Smooth muscle cell (in vitro differentiated cells): ENCODE data around the gene PDE3A. TPM values are rescaled to one million over a fixed set of nuclear protein-coding genes. Genes with fewer than 3 reads are reported as not detected.

ENCODE experiments used
- DNase-seq: peaks from one replicate; lab custom pipeline; 2025; ENCODE audit not compliant: unreplicated experiment; lab: John Stamatoyannopoulos, UW
- H2AFZ ChIP-seq: fragments of 200-600 bp; sonication (generic); 2 replicates; pipeline ENCODE4 v1.6.0; 2016; ENCODE audit warnings: antibody characterized with exemption, low read depth, mild to moderate bottlenecking
- H3F3A ChIP-seq: fragments of 200-600 bp; sonication (generic); 2 replicates; pipeline ENCODE4 v1.6.0; 2017; ENCODE audit warnings: antibody characterized with exemption, low read depth
- H3K27ac ChIP-seq: fragments of 200-600 bp; sonication (generic); 2 replicates; pipeline ENCODE4 v1.5.1; 2016; ENCODE audit warnings: low read depth, mild to moderate bottlenecking
- H3K27me3 ChIP-seq: fragments of 200-600 bp; sonication (generic); 2 replicates; pipeline ENCODE4 v1.6.1; 2016; ENCODE audit warnings: low read depth, mild to moderate bottlenecking
- H3K36me3 ChIP-seq: fragments of 200-600 bp; sonication (generic); 2 replicates; pipeline ENCODE4 v1.5.1; 2016; ENCODE audit warnings: low read depth
- H3K4me1 ChIP-seq: fragments of 200-600 bp; sonication (generic); 2 replicates; pipeline ENCODE4 v1.5.1; 2016; ENCODE audit warnings: low read depth
- H3K4me2 ChIP-seq: fragments of 200-600 bp; sonication (generic); 2 replicates; pipeline ENCODE4 v1.6.0; 2016; ENCODE audit warnings: mild to moderate bottlenecking
- H3K4me3 ChIP-seq: fragments of 200-600 bp; sonication (generic); 2 replicates; pipeline ENCODE4 v1.5.1; 2016; ENCODE audit warnings: mild to moderate bottlenecking
- H3K79me2 ChIP-seq: fragments of 200-600 bp; sonication (generic); 2 replicates; pipeline ENCODE4 v1.6.0; 2016; ENCODE audit warnings: low read depth, mild to moderate bottlenecking
- H3K9ac ChIP-seq: fragments of 200-600 bp; sonication (generic); 2 replicates; pipeline ENCODE4 v1.6.0; 2016; ENCODE audit warnings: low read depth
- H3K9me3 ChIP-seq: fragments of 200-600 bp; sonication (generic); replicated peaks from 2 replicates; pipeline ENCODE4 v1.5.1; 2016; ENCODE audit warnings: low read depth
- H4K20me1 ChIP-seq: fragments of 200-600 bp; sonication (generic); 2 replicates; pipeline ENCODE4 v1.6.0; 2016; ENCODE audit warnings: low read depth
- CTCF ChIP-seq: fragments of 200-600 bp; sonication (generic); IDR thresholded peaks from 2 replicates; pipeline ENCODE4 v1.5.1; 2017; ENCODE audit warnings: borderline replicate concordance, mild to moderate bottlenecking, antibody characterized with exemption; ENCODE audit not compliant: insufficient read depth, poor library complexity, severe bottlenecking
- WGBS: methylation state at CpG from one replicate; pipeline ENCODE4 v1.1.7; 2016; ENCODE audit warnings: low lambda C conversion rate; 5-methylcytosine and 5-hydroxymethylcytosine counted together
- polyA plus RNA-seq: library from polyadenylated mRNA; unstranded; fragments of >200 nt; fragmentation: Nextera tagmentation; extraction: Ambion mirVana; gene quantifications from 2 replicates; pipeline ENCODE4 v1.2.1, GENCODE V29; 2016
- total RNA-seq: library from RNA; depleted of rRNA; stranded (reverse); fragments of >200 nt; gene quantifications from 2 replicates; pipeline ENCODE4 v1.2.3, GENCODE V29; 2014

PDE3A gene
- total and polyA plus RNA-seq, 2 experiments from 2014 or later: 1.3 to 6.1 TPM

DNA sequence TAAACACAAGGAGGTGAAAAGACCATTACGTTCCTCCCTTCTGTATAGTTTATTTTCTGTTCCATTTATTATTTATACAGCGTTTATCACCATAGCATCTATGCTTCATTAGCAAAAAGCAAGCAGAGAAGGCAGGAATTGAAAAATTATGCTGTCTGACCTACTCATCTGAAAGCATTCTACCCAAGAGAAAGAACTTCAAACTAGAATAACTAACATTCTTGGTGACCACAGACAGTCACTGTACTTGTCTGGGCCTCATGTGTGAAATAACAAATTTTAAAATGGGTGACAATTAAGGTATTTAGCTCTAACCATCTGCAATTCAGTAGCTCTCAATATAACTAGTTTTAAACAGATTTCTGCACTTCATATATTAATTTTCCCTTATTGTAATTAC, 29.3 kb upstream of the PDE3A start:
- Histone ChIP-seq H2AFZ (no peak overlapping the region), H3K4me3 (no peak overlapping the region), H3K79me2 (no peaks in the 10 kb centered on the region), H3K9me3 (no peaks in the 10 kb centered on the region), H3K27me3 (no peaks in the 10 kb centered on the region), H3F3A (no peaks in the 10 kb centered on the region), H4K20me1 (no peaks in the 10 kb centered on the region), H3K4me2 (peak overlapping the region; percentile 17), H3K9ac (no peak overlapping the region), H3K27ac (peak overlapping the region; percentile 24), H3K36me3 (no peaks in the 10 kb centered on the region), H3K4me1 (no peaks in the 10 kb centered on the region)
- 85% methylated on average over 2 of the region's 2 CpGs for WGBS
- TF ChIP-seq CTCF: no peak
- no peak for DNase-seq

GRCh38 chr12:20342111-20342510, 26.2 kb upstream of the PDE3A start:
- no peak overlapping the region for H3K4me2 ChIP-seq
- no peaks in the 10 kb centered on the region for H3K27me3 ChIP-seq
- no peak for TF ChIP-seq CTCF
- H3K79me2 ChIP-seq: no peaks in the 10 kb centered on the region
- no peak overlapping the region for H2AFZ ChIP-seq
- 83% methylated on average over 3 of the region's 3 CpGs for WGBS
- H4K20me1 ChIP-seq: no peaks in the 10 kb centered on the region
- H3K9me3 ChIP-seq: no peaks in the 10 kb centered on the region
- H3K36me3 ChIP-seq: no peaks in the 10 kb centered on the region
- H3K27ac ChIP-seq: no peak overlapping the region
- no peaks in the 10 kb centered on the region for H3F3A ChIP-seq
- H3K4me1 ChIP-seq: no peaks in the 10 kb centered on the region
- no peak overlapping the region for H3K9ac ChIP-seq
- no peak overlapping the region for H3K4me3 ChIP-seq
- no peak for DNase-seq

DNA sequence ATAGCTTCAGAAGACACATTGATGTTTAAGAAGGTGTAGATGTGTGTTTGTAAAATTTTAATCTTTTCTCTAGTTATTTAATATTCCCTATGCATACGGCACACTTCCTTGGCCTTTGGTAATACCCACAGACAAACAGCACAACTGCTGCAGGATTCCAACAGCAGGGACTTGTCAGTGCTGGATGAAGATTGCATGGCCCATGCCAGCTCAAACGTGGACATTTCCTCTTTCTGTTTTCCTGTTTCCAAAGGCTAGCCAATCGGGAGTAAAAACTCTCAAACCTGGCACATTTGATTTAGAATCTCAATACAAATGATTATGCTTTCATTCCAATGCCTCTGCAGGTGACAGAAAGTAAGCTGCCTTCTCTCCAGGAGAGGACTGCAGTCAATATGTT, 22.5 kb upstream of the PDE3A start:
- Histone ChIP-seq H3K9ac (no peak overlapping the region), H3K79me2 (no peaks in the 10 kb centered on the region), H3K4me3 (no peak overlapping the region), H3K4me2 (no peak overlapping the region), H2AFZ (no peak overlapping the region), H3K4me1 (no peaks in the 10 kb centered on the region), H3K9me3 (no peaks in the 10 kb centered on the region), H4K20me1 (no peaks in the 10 kb centered on the region), H3K27me3 (no peaks in the 10 kb centered on the region), H3K27ac (no peak overlapping the region), H3K36me3 (no peaks in the 10 kb centered on the region), H3F3A (no peaks in the 10 kb centered on the region)
- DNase-seq: no peak
- WGBS: 58% methylated on average over 3 of the region's 3 CpGs
- TF ChIP-seq CTCF: no peak

- Histone ChIP-seq H3F3A (no peaks in the 10 kb centered on the region), H3K9ac (no peak overlapping the region), H4K20me1 (no peaks in the 10 kb centered on the region), H3K9me3 (no peaks in the 10 kb centered on the region), H3K27me3 (no peaks in the 10 kb centered on the region), H3K36me3 (no peaks in the 10 kb centered on the region), H3K4me3 (no peak overlapping the region), H3K27ac (no peak overlapping the region), H2AFZ (no peak overlapping the region), H3K79me2 (no peaks in the 10 kb centered on the region), H3K4me1 (no peaks in the 10 kb centered on the region), H3K4me2 (no peak overlapping the region)
- DNase-seq: no peak
- no peak for TF ChIP-seq CTCF
Measured at GRCh38 chr12:20350026-20350425, 18.3 kb upstream of the PDE3A start.
